Measurements from ENCODE around the gene SNX20.

Gene SNX20

DNA sequence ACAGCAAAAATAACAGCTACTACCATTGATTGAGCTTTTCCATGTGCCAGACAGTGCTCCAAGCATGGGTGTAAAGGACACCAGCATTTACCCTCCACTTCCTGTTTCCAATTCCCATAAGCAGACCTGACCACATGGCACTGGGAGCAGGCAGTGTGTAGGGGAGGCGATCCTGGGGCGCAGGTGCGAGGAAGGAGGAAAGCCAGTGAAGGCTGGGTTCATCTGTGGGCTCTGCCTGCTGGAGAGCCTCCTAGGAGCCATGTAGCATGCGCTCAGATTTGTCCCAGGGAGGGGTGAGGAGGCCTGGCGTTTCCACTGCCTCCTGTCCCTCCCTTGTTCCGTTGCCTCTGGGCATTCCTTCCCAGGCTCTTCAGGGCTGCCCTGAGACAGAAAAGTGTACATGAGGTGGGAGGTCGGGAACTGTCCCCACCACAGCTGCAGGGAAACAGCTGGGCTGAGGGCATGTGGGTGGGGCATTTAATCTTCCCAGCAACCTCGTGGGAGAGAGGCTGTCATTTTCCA lies 56.6 kb downstream of the SNX20 start:
- Histone ChIP-seq H3K36me3 (ENCODE audit: control insufficient read depth, insufficient read depth, low read length) (no peaks in the 10 kb centered on the region), H3K4me1 (ENCODE audit: control insufficient read depth, insufficient read depth, low read length) (no peaks in the 10 kb centered on the region), H3K27me3 (ENCODE audit: control insufficient read depth, insufficient read depth, low read length) (no peaks in the 10 kb centered on the region), H3K4me3 (ENCODE audit: low read depth, low read length) (no peak overlapping the region), H3K9ac (ENCODE audit: low read depth, low read length) (no peak overlapping the region), H3K9me3 (ENCODE audit: control insufficient read depth, insufficient read depth, low read length) (no peaks in the 10 kb centered on the region)

DNA sequence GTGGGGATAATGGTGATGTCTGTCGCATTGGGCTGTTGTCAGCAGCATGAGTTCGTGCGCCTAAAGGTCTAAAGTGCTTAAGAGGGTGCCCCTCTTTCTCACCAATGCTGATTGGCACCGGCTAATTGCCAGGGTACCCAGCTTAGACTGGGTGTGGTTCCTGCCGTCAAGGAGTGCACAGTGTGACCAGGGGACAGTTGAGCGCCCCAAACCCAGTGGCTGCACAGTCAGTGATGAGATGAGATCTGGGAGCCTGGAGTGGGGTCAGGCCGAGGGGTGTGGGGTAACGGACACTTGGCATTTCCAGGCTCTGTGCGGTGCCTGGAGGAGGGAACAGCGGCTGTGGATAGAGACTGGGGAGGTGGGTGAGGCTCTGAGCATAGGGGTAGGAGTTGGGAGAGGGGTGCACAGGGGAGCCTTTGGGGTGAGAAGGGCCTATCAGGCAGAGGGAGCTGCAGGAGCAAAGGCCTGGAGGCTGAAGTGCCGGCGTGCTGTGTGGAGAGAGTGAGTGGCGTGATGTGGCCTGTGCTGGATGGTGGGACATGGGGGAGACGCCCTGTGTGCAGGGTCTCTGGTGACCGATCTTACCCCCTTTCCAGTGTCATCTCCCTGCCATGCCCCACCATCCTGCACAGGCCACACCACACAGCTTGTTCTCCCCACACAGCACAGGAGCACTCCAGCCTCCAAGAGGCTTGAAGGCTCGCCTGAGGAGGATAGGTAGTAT lies 58.3 kb downstream of the SNX20 start:
- H3K4me1 ChIP-seq (ENCODE audit: control insufficient read depth, insufficient read depth, low read length), result no peaks in the 10 kb centered on the region
- H3K9me3 ChIP-seq (ENCODE audit: control insufficient read depth, insufficient read depth, low read length), result no peaks in the 10 kb centered on the region
- no peak overlapping the region for H3K4me3 ChIP-seq (ENCODE audit: low read depth, low read length)
- no peaks in the 10 kb centered on the region for H3K27me3 ChIP-seq (ENCODE audit: control insufficient read depth, insufficient read depth, low read length)
- no peak overlapping the region for H3K9ac ChIP-seq (ENCODE audit: low read depth, low read length)
- H3K36me3 ChIP-seq (ENCODE audit: control insufficient read depth, insufficient read depth, low read length), result peaks cover 2% of the 10 kb centered on the region

DNA sequence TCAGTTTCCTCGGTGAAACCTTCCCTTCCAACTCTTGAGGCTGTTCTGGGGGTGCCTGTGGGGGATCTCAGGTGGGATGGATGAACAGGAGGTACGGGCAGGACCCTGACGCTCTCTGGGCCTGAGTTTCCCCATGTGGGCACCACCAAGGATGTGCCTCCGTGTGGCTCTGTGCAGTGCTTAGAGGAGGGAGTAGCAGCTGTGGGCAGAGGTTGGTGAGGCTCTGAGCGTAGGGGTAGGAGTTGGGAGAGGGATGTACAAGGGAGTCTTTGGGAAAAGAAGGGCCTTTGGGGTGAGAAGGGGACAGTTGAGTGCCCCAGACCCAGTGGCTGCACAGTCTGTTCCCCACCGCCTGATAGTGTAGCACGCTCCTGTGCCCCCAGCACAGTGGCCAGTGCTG lies 59.1 kb downstream of the SNX20 start:
- no peak overlapping the region for H3K9ac ChIP-seq (ENCODE audit: low read depth, low read length)
- peaks cover 2% of the 10 kb centered on the region for H3K36me3 ChIP-seq (ENCODE audit: control insufficient read depth, insufficient read depth, low read length)
- H3K27me3 ChIP-seq (ENCODE audit: control insufficient read depth, insufficient read depth, low read length), result no peaks in the 10 kb centered on the region
- no peaks in the 10 kb centered on the region for H3K9me3 ChIP-seq (ENCODE audit: control insufficient read depth, insufficient read depth, low read length)
- peaks cover 3% of the 10 kb centered on the region for H3K4me1 ChIP-seq (ENCODE audit: control insufficient read depth, insufficient read depth, low read length)
- no peak overlapping the region for H3K4me3 ChIP-seq (ENCODE audit: low read depth, low read length)

All from iPS-15b (cell line).